Measurements from ENCODE around the gene STAT6. TPM values are rescaled to one million over a fixed set of nuclear protein-coding genes. Genes with fewer than 3 reads are reported as not detected.

STAT6 gene
- polyA plus RNA-seq, 2 of the 4 experiments (the other 2 are of a cell fraction): 58.8 to 59.0 TPM

DNA sequence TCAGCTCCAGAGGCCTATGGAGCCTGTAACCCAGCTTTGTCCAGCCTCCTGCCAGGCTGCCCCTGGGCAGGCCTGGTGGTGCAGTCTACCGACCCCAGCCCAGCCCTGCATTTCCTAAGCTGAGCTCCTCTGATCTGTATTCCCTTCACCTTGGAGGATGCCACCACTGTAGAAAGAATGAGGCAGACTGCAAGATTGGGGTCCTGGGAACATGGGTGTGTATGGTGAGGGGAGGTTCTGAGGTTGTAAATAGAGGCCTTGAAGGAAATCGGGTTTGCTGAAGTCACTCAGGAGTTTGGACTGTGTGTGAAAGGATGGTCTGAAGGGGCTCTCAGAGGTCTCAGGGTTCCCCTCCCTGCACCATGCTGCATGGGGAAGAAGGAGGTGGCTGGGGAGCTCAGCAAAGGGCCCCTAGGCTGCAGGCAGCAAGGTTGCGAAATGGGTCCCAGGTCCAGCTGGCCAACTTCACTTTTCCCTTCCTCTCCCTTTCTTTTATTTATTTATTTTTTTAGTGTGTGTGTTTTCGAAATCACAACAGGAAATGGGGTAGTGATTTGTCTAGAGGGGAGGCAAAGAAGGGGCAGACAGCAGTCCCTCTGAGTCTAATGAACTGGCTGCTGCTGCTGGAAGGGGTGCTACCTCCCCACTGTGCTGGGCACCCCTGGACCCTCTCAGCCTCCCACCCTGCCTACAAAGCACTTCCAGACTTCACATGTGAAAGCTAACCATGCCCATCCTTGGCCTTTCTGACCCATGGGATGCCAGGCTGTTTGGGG, 37.5 kb upstream of the STAT6 start:
- Histone ChIP-seq H3K4me1 (peaks cover 28% of the 10 kb centered on the region), H3K27ac (peak overlapping the region; percentile 57 to 67; a peak in 5 of 6 replicates), H3K4me2 (peak overlapping the region; percentile 56), H3K4me3 (no peak overlapping the region), H3K9me3 (no peaks in the 10 kb centered on the region)
- WGBS (ENCODE audit: missing lambda C conversion rate): 70% methylated on average over 4 of the region's 4 CpGs
- ATAC-seq (no peak; a peak in 1 of 6 replicates), FAIRE-seq (no peak), DNase-seq (ENCODE audit: low read depth in 1 of 2, low spot score in 1 of 2) (no peak)
- CTCF ChIA-PET: interaction anchor here (1.1 to 16.2 kb wide), 9 partner anchors 9 to 79 kb away, joined by 3 to 180 read pairs (median 6); no protein-coding TSS in a partner anchor
- POLR2A ChIA-PET: interaction anchor here (1.0 kb wide), 1 partner anchor 20 kb away, joined by 3 read pairs; the partner anchor contains the start of gene LRP1
- TF ChIP-seq CEBPB (IDR thresholded peaks at IDR 0.05) (peak; percentile 79 to 82), CHD4 (IDR thresholded peaks at IDR 0.05; ENCODE audit: borderline replicate concordance) (no peak), RFX5 (IDR thresholded peaks at IDR 0.05) (no peak), RARB (CRISPR knock-in tag; IDR thresholded peaks at IDR 0.05) (no peak)
- TF ChIP-seq, protein P1, sequence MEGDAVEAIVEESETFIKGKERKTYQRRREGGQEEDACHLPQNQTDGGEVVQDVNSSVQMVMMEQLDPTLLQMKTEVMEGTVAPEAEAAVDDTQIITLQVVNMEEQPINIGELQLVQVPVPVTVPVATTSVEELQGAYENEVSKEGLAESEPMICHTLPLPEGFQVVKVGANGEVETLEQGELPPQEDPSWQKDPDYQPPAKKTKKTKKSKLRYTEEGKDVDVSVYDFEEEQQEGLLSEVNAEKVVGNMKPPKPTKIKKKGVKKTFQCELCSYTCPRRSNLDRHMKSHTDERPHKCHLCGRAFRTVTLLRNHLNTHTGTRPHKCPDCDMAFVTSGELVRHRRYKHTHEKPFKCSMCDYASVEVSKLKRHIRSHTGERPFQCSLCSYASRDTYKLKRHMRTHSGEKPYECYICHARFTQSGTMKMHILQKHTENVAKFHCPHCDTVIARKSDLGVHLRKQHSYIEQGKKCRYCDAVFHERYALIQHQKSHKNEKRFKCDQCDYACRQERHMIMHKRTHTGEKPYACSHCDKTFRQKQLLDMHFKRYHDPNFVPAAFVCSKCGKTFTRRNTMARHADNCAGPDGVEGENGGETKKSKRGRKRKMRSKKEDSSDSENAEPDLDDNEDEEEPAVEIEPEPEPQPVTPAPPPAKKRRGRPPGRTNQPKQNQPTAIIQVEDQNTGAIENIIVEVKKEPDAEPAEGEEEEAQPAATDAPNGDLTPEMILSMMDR (IDR thresholded peaks at IDR 0.05): no peak

DNA sequence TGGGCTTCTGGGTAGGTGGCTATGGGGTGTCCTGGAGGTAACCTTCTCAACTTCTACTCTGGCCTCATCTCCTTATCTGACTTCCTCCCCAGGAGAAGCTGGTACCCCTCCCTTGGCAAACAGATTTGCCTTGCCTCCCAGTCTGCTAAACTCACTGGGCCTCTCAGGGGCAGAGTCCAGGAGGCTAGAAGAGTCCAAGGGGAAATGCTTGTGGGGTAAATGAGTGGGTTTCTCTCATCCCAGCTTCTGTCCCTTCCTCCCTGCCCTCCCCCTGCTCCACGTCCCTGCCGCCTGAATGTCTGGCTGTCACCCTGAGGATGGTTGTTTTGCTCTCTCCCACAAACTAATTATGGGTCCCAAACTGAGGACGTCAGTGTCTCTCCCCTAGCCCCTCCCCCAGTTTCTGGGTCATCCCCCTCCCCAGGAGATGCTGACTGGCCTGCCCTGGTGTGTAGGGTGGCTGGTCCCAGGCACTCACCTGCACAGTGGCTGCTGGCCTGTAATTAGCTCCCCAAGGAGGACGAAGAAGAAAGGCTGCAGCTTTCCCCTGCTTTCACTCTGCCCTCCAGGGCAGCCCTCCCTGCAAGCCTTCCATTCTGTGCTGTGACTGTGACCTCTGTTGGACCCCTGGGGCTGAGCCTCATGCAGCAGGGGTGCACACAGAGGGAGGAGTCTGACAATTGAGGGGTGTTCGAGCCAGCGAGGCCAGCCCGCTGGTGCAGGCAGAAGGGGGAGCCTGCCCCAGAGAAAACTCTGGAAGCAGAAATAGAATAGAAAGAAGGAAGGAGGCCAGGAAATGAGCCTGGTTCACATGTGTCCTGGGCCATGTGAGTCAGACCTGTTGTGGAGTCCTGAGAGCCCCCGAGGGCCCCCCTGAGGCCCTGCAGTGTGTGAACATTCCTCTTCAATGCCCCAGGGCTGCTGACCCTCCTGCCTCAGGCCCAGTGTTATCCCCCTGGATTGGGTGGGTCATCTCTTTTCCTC, 36.1 kb upstream of the STAT6 start, which contains the start of gene LRP1-AS:
LRP1-AS (minus strand) TSS at position 659 of the 984 bp plus-strand sequence.
- H3K4me2 ChIP-seq: peak within 1 kb of the TSS; percentile 56
- FAIRE-seq (no peak), ATAC-seq (peak in 1 of 2 experiments; percentile 22; a peak in 1 of 6 replicates), DNase-seq (ENCODE audit: low read depth in 1 of 2, low spot score in 1 of 2) (no peak)
- CTCF ChIA-PET: interaction anchor here (0.6 to 6.5 kb wide), 11 partner anchors 11 to 574 kb away, joined by 3 to 54 read pairs (median 4); no protein-coding TSS in a partner anchor
- POLR2A ChIA-PET: interaction anchor here (0.6 to 1.0 kb wide), 2 partner anchors 19 to 146 kb away, joined by 3 read pairs; partner anchors contain the start of gene LRP1
- peak within 1 kb of the TSS in 1 of 2 experiments; percentile 67; a peak in 3 of 6 replicates for H3K27ac ChIP-seq
- TF ChIP-seq E2F6 (IDR thresholded peaks at IDR 0.05; ENCODE audit: borderline replicate concordance, low read depth) (no peak), CHD4 (IDR thresholded peaks at IDR 0.05; ENCODE audit: borderline replicate concordance) (no peak), MYC (IDR thresholded peaks at IDR 0.05; ENCODE audit: borderline replicate concordance, low read length) (no peak), MAFK (IDR thresholded peaks at IDR 0.05; ENCODE audit: partially characterized antibody) (no peak), HES2 (IDR thresholded peaks at IDR 0.05) (no peak), POLR2A (IDR thresholded peaks at IDR 0.05; ENCODE audit: low read length) (no peak), HOXB13 (CRISPR knock-in tag; IDR thresholded peaks at IDR 0.05; ENCODE audit: low read depth) (no peak), NR3C1 (IDR thresholded peaks at IDR 0.05) (no peak), HEYL (CRISPR knock-in tag; IDR thresholded peaks at IDR 0.05) (no peak), CBX8 (IDR thresholded peaks at IDR 0.05) (no peak), FOSL2 (IDR thresholded peaks at IDR 0.05) (no peak), FOSL2 (CRISPR knock-in tag; IDR thresholded peaks at IDR 0.05) (no peak), RFX5 (IDR thresholded peaks at IDR 0.05) (no peak), JUN (IDR thresholded peaks at IDR 0.05) (no peak)
- H3K9me3 ChIP-seq: no peaks in the 10 kb centered on the region
- H3K4me3 ChIP-seq: no peak within 1 kb of the TSS
- 78% methylated on average over 8 of the region's 8 CpGs for WGBS (ENCODE audit: missing lambda C conversion rate)
- peaks cover 28% of the 10 kb centered on the region for H3K4me1 ChIP-seq

- FAIRE-seq: no peak
Observed at GRCh38 chr12:57146092-57146491, 34.9 kb upstream of the STAT6 start.

More at GRCh38 chr12:57146092-57146491, 34.9 kb upstream of the STAT6 start:
- Histone ChIP-seq H3K27ac (no peak overlapping the region), H3K4me3 (no peak overlapping the region), H3K9me3 (no peaks in the 10 kb centered on the region), H3K4me1 (peaks cover 28% of the 10 kb centered on the region), H3K4me2 (no peak overlapping the region)
- TF ChIP-seq RARB (CRISPR knock-in tag; IDR thresholded peaks at IDR 0.05) (no peak), E2F6 (IDR thresholded peaks at IDR 0.05; ENCODE audit: borderline replicate concordance, low read depth) (no peak), NR3C1 (IDR thresholded peaks at IDR 0.05) (no peak), RCOR1 (IDR thresholded peaks at IDR 0.05; ENCODE audit: low read depth, low read length) (no peak), ZFP36 (IDR thresholded peaks at IDR 0.05; ENCODE audit: borderline replicate concordance, partially characterized antibody) (no peak), EHMT2 (IDR thresholded peaks at IDR 0.05; ENCODE audit: low read depth) (no peak), HOXB5 (CRISPR knock-in tag; IDR thresholded peaks at IDR 0.05) (no peak), CEBPB (IDR thresholded peaks at IDR 0.05) (no peak), BHLHE40 (IDR thresholded peaks at IDR 0.05; ENCODE audit: low read depth, low read length) (no peak)
- TF ChIP-seq, protein P2, sequence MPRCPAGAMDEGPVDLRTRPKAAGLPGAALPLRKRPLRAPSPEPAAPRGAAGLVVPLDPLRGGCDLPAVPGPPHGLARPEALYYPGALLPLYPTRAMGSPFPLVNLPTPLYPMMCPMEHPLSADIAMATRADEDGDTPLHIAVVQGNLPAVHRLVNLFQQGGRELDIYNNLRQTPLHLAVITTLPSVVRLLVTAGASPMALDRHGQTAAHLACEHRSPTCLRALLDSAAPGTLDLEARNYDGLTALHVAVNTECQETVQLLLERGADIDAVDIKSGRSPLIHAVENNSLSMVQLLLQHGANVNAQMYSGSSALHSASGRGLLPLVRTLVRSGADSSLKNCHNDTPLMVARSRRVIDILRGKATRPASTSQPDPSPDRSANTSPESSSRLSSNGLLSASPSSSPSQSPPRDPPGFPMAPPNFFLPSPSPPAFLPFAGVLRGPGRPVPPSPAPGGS (IDR thresholded peaks at IDR 0.05): no peak
- DNase-seq (ENCODE audit: low read depth in 1 of 2, low spot score in 1 of 2) (no peak), ATAC-seq (no peak)
- 66% methylated on average over 2 of the region's 2 CpGs for WGBS (ENCODE audit: missing lambda C conversion rate)
- ChIA-PET CTCF (interaction anchor here (0.5 to 6.5 kb wide), 9 partner anchors 10 to 84 kb away, joined by 3 to 54 read pairs (median 4); no protein-coding TSS in a partner anchor), POLR2A (no interaction called here)

All from A549 (cell line).